Measurements from ENCODE around the gene DNAJC5. TPM values are rescaled to one million over a fixed set of nuclear protein-coding genes. Genes with fewer than 3 reads are reported as not detected.

Gene DNAJC5
- total and polyA plus RNA-seq, 9 of the 15 experiments (the other 6 are each of a cell fraction or from before 2014, with no cell fraction given): 0.95 to 42.8 (median 23.4) TPM

DNA sequence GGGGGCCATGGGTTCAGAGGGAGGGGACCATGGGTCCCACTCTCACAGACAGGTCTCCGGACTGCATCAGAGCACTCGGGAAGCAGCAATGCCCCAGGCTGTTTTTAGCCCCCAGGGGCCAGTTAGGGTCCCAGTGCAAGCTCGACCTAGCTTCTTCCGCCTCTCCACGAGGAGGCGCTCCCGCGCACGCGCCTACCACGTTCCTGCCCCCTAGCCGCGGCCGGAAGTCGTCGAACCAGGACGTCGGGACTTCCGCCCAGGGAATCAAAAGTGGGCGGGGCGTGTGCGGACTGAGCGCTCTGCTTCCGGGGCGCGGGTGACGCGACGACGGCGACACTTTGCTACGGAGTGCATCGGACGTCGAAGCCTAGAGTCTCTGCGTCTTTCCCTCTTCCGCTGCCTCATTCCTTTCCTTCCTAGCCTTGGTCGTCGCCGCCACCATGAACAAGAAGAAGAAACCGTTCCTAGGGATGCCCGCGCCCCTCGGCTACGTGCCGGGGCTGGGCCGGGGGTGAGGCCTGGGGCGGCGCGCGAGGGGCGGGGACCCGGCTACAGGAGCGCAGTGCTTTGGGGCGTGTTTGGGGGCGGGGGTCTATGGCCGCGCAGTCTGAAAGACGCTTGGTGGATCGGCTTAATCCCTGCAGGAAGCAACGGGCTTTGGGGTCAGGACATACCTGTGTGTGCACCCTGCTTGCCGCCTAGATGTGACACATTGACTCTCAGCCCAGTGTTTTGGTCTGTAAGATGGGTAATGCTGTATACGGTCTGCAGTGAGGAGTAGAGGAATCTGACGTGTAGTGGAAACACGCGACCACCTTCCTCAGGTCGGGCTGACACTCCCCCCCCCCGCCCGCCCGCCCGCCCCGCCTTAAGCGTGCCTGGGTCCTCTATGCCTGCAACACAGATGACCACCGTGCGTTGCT lies 86.1 kb downstream of the DNAJC5 start, which contains the start of gene PRPF6 (continued):
- TF ChIP-seq, protein P1, sequence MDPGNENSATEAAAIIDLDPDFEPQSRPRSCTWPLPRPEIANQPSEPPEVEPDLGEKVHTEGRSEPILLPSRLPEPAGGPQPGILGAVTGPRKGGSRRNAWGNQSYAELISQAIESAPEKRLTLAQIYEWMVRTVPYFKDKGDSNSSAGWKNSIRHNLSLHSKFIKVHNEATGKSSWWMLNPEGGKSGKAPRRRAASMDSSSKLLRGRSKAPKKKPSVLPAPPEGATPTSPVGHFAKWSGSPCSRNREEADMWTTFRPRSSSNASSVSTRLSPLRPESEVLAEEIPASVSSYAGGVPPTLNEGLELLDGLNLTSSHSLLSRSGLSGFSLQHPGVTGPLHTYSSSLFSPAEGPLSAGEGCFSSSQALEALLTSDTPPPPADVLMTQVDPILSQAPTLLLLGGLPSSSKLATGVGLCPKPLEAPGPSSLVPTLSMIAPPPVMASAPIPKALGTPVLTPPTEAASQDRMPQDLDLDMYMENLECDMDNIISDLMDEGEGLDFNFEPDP (CRISPR knock-in tag; IDR thresholded peaks at IDR 0.05): no peak
- TF ChIP-seq SMARCC2 (IDR thresholded peaks at IDR 0.05; ENCODE audit: low read depth): no peak
- TF ChIP-seq NEUROD1 (IDR thresholded peaks at IDR 0.05; ENCODE audit: borderline replicate concordance, low read depth, low read length, partially characterized antibody): peak; percentile 78
- peak; percentile 97 for TF ChIP-seq CXXC5 (CRISPR knock-in tag; IDR thresholded peaks at IDR 0.05)
- peak; percentile 88 to 90 for TF ChIP-seq NRF1 (conservative IDR thresholded peaks at IDR 0.05 in 1 of 2, IDR thresholded peaks at IDR 0.05 in 1 of 2)
- no peak for TF ChIP-seq RBM25 (IDR thresholded peaks at IDR 0.05; ENCODE audit: low read depth, low read length, severe bottlenecking)
- peak; percentile 81 for TF ChIP-seq ESRRA (IDR thresholded peaks at IDR 0.05; ENCODE audit: borderline replicate concordance, low read depth)
- TF ChIP-seq, protein P2, sequence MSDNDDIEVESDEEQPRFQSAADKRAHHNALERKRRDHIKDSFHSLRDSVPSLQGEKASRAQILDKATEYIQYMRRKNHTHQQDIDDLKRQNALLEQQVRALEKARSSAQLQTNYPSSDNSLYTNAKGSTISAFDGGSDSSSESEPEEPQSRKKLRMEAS (CRISPR knock-in tag; IDR thresholded peaks at IDR 0.05): peak; percentile 98
- no peak for TF ChIP-seq ZFPM2 (CRISPR knock-in tag; IDR thresholded peaks at IDR 0.05)
- TF ChIP-seq, protein P3, sequence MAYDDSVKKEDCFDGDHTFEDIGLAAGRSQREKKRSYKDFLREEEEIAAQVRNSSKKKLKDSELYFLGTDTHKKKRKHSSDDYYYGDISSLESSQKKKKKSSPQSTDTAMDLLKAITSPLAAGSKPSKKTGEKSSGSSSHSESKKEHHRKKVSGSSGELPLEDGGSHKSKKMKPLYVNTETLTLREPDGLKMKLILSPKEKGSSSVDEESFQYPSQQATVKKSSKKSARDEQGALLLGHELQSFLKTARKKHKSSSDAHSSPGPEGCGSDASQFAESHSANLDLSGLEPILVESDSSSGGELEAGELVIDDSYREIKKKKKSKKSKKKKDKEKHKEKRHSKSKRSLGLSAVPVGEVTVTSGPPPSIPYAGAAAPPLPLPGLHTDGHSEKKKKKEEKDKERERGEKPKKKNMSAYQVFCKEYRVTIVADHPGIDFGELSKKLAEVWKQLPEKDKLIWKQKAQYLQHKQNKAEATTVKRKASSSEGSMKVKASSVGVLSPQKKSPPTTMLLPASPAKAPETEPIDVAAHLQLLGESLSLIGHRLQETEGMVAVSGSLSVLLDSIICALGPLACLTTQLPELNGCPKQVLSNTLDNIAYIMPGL (CRISPR knock-in tag; IDR thresholded peaks at IDR 0.05): peak; percentile 63; the same call in 1 of the 2 replicates
- TF ChIP-seq RBM17 (IDR thresholded peaks at IDR 0.05; ENCODE audit: borderline replicate concordance, low read depth, low read length): no peak
- TF ChIP-seq GTF2E2 (tag; IDR thresholded peaks at IDR 0.05): peak; percentile 66; the same call in 1 of the 2 replicates
- TF ChIP-seq, protein P4, sequence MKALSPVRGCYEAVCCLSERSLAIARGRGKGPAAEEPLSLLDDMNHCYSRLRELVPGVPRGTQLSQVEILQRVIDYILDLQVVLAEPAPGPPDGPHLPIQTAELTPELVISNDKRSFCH (CRISPR knock-in tag; IDR thresholded peaks at IDR 0.05): no peak
- TF ChIP-seq, protein P4 (tag; IDR thresholded peaks at IDR 0.05): 0 out of 2 replicates have a peak, but pooled peaks have one; percentile 29
- no peak for TF ChIP-seq JUN (IDR thresholded peaks at IDR 0.05; ENCODE audit: borderline replicate concordance, low read depth, low read length)
- TF ChIP-seq JUN (CRISPR knock-in tag; IDR thresholded peaks at IDR 0.05; ENCODE audit: borderline replicate concordance): 0 out of 2 replicates have a peak, but pooled peaks have one; percentile 34
- no peak for TF ChIP-seq ZKSCAN3 (CRISPR knock-in tag; IDR thresholded peaks at IDR 0.05)
- TF ChIP-seq ZNF780A (CRISPR knock-in tag; IDR thresholded peaks at IDR 0.05): no peak
- no peak for TF ChIP-seq NCOA1 (IDR thresholded peaks at IDR 0.05; ENCODE audit: low read depth)
- TF ChIP-seq, protein P5, sequence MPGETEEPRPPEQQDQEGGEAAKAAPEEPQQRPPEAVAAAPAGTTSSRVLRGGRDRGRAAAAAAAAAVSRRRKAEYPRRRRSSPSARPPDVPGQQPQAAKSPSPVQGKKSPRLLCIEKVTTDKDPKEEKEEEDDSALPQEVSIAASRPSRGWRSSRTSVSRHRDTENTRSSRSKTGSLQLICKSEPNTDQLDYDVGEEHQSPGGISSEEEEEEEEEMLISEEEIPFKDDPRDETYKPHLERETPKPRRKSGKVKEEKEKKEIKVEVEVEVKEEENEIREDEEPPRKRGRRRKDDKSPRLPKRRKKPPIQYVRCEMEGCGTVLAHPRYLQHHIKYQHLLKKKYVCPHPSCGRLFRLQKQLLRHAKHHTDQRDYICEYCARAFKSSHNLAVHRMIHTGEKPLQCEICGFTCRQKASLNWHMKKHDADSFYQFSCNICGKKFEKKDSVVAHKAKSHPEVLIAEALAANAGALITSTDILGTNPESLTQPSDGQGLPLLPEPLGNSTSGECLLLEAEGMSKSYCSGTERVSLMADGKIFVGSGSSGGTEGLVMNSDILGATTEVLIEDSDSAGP (CRISPR knock-in tag; IDR thresholded peaks at IDR 0.05): peak; percentile 66; the same call in 1 of the 2 replicates
- TF ChIP-seq ZSCAN32 (CRISPR knock-in tag; IDR thresholded peaks at IDR 0.05): no peak
